ENCODE data around the gene JUNB. TPM values are rescaled to one million over a fixed set of nuclear protein-coding genes. Genes with fewer than 3 reads are reported as not detected.

JUNB gene
- total RNA-seq, 3 donors from 2014 or later (not counting 1 experiment from before 2014, with no cell fraction given): 781 to 903 (median 859) TPM

GRCh38 chr19:12773571-12773970, 17.7 kb upstream of the JUNB start:
- H3K27ac Mint-ChIP-seq: no peak overlapping the region
- no peak for ATAC-seq
- H3K4me3 Mint-ChIP-seq: peak overlapping the region; percentile 54
- no peaks in the 10 kb centered on the region for H3K36me3 ChIP-seq (ENCODE audit: control insufficient read depth, insufficient read depth, low read length)
- no peaks in the 10 kb centered on the region for H3K9me3 Mint-ChIP-seq
- peak in 1 of 2 donors; percentile 38 for DNase-seq
- intact Hi-C loops (cut with micrococcal nuclease): no loop called here
- peaks cover 10 to 18% of the 10 kb centered on the region in 2 donors for H3K4me1 Mint-ChIP-seq
- no peak for TF ChIP-seq CTCF (IDR thresholded peaks at IDR 0.05)
- H3K4me1 ChIP-seq (ENCODE audit: control insufficient read depth, insufficient read depth, low read length): peaks cover 28% of the 10 kb centered on the region
- H3K27me3 Mint-ChIP-seq (ENCODE audit: low read depth in 2 of 2): no peaks in the 10 kb centered on the region
- H3K9me3 ChIP-seq (ENCODE audit: control insufficient read depth, insufficient read depth, low read length): no peaks in the 10 kb centered on the region
- WGBS (ENCODE audit: insufficient coverage): 96% methylated on average over 2 of the region's 2 CpGs
- H3K36me3 Mint-ChIP-seq: no peaks in the 10 kb centered on the region
- no peak overlapping the region for H3K4me3 ChIP-seq (ENCODE audit: low read length)
- H3K27me3 ChIP-seq (ENCODE audit: control insufficient read depth, insufficient read depth, low read length): no peaks in the 10 kb centered on the region
- H3K27ac ChIP-seq (ENCODE audit: low read length): no peak overlapping the region

DNA sequence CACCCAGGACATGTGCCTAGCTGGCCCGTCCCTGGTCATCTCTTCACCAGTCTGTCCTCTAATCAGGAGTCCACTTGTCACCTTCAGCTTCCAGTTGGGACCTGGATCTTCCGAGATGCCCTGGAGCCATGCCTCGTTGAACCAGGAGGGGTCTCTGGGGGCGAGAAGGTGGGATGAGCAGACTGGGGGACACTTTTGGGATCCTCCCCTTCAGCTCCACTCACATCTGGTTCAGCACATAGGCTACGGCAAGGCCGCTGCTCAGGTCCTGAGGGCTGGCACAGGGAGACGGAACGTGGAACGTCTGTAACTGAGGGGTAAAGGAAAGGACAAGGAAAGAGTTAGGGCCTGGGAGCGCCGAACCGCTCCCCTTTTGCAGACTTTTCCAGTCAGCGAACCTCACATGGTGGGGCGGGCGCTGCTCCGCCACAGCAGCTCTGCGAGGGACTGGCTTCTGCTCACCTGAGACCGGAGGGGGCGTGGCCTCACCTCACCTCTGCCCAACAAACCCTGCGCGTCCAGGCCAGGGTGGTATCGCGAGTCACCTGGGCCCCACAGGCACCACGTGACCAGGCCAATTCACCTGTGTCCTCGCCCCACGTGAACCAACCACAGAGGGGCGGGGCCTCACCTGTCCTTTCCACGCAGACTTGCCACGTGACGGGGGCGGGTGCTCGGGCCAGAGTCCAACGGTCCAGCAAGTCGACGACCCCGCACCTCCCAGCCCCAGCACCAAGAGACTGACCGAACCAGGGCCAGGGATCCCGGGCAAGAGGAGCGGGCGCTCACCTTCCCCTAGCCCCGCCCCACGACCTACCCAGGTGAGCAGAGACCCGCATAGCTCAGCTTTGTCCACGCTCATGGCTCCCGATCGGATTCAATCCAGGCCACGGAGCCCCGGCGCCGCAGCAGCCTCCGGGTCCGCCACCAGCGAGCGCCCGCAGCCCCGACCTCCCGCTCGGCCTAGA, 16.4 kb upstream of the JUNB start, which contains the start of gene HOOK2:
Gene HOOK2, minus strand, starts transcription at position 965 of the 968 bp plus-strand sequence. Its CDS starts 103 bp downstream, at position 862.
- no peaks in the 10 kb centered on the region for H3K36me3 Mint-ChIP-seq
- peak within 1 kb of the TSS; percentile 72 to 85 for H3K27ac Mint-ChIP-seq
- peak within 1 kb of the TSS; percentile 49 for H3K27ac ChIP-seq (ENCODE audit: low read length)
- TF ChIP-seq CTCF (IDR thresholded peaks at IDR 0.05): no peak
- H3K4me3 Mint-ChIP-seq: peak within 1 kb of the TSS; percentile 83
- WGBS (ENCODE audit: insufficient coverage): 25% methylated on average over 58 of the region's 58 CpGs
- no peaks in the 10 kb centered on the region for H3K27me3 ChIP-seq (ENCODE audit: control insufficient read depth, insufficient read depth, low read length)
- no peaks in the 10 kb centered on the region for H3K9me3 ChIP-seq (ENCODE audit: control insufficient read depth, insufficient read depth, low read length)
- intact Hi-C loops (cut with micrococcal nuclease): no loop called here
- DNase-seq (peak in 1 of 2 donors; percentile 65), ATAC-seq (peak in 1 of 3 donors; percentile 11)
- H3K27me3 Mint-ChIP-seq (ENCODE audit: low read depth in 2 of 2): no peaks in the 10 kb centered on the region
- H3K4me3 ChIP-seq (ENCODE audit: low read length): peak within 1 kb of the TSS; percentile 60
- H3K4me1 Mint-ChIP-seq: peaks cover 12 to 27% of the 10 kb centered on the region in 2 donors
- H3K36me3 ChIP-seq (ENCODE audit: control insufficient read depth, insufficient read depth, low read length): no peaks in the 10 kb centered on the region
- H3K4me1 ChIP-seq (ENCODE audit: control insufficient read depth, insufficient read depth, low read length): peaks cover 41% of the 10 kb centered on the region
- H3K9me3 Mint-ChIP-seq: no peaks in the 10 kb centered on the region

DNA sequence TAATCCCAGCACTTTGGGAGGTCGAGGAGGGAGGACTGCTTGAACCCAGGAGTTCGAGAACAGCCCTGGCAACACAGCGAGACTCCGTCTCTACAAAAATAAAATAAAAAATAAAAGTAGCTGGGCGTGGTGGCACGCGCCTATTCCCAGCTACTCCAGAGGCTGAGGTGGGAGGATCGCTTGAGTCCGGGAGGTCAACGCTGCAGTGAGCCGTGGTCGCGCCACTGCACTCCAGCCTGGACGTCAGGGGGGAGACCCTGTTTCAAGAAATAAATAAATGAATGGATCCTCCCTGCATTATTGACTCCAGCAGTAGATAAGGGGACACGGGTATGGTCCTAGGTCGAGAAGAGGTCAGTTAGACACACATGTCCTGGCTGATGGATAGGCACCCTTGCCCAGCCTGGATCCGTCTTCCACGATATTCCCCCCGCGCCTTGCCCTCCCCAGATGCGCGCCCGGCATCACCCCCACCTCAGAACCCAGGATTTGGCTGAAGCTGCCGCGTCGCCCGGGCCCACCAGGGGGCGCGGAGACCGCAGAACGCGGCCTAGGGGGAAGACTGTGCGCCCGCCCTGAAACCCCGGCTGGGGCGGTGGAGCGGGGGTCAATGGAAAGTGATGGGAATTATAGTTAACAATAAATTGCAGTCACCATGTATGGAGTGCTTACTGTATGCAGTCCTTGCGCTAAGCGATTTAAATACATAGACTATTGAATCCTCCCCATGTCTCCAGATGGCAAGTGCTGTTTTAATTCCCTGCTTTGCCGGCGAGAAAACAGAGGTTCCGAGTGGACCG, 13.9 kb upstream of the JUNB start:
- Mint-ChIP-seq H3K27ac (peak overlapping the region; percentile 83 to 90), H3K4me1 (peaks cover 16 to 36% of the 10 kb centered on the region in 2 donors), H3K9me3 (no peaks in the 10 kb centered on the region), H3K4me3 (peak overlapping the region; percentile 86), H3K36me3 (no peaks in the 10 kb centered on the region), H3K27me3 (ENCODE audit: low read depth in 2 of 2) (no peaks in the 10 kb centered on the region)
- Histone ChIP-seq H3K4me1 (ENCODE audit: control insufficient read depth, insufficient read depth, low read length) (peaks cover 54% of the 10 kb centered on the region), H3K27me3 (ENCODE audit: control insufficient read depth, insufficient read depth, low read length) (no peaks in the 10 kb centered on the region), H3K27ac (ENCODE audit: low read length) (peak overlapping the region; percentile 85), H3K4me3 (ENCODE audit: low read length) (peak overlapping the region; percentile 65), H3K9me3 (ENCODE audit: control insufficient read depth, insufficient read depth, low read length) (no peaks in the 10 kb centered on the region), H3K36me3 (ENCODE audit: control insufficient read depth, insufficient read depth, low read length) (no peaks in the 10 kb centered on the region)
- intact Hi-C loops (cut with micrococcal nuclease): loop anchor here (1.0 kb wide), 1 partner anchor 19 kb away; no protein-coding TSS in a partner anchor
- WGBS (ENCODE audit: insufficient coverage): 12% methylated on average over 43 of the region's 43 CpGs
- TF ChIP-seq CTCF (IDR thresholded peaks at IDR 0.05): peak; percentile 96
- DNase-seq: peak; percentile 83 to 90
- peak; percentile 25 to 40 (median 30) for ATAC-seq
